ENCODE data around the gene SERPINH1.

SERPINH1 gene

DNA sequence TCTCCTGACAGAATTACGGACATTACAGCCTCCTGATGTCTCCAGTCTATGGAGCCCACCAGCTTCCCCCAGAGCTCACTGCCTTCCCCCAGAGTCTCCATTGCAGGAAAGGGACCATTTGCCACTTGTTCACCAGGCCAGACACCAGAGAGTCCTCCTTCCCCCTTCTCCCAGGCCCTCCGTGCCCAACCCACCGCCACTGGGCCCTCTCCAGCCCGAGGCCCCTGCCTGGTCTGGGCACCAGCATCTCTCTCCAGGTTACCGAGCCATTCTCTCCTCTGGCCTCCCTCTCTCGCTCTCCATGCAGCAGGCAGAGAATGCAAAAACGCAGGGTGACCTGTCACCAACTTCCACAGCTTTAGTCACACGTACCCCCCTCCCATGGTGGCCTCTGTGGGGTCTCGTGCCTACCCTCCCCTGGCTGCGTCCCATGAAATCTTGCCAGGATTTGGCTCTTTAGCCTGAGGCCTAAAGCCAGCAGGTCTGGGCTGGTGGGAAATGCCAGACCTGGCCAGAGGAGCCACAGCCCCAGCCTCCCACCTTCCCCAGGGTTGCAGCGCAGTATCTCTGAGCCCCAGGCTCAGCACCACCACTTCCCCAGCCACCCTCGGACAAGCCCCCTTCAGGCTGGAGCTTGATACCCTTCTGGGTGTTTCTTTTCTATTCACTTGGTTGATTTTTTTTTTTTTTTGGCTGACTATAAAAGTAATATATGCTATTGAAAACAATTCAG, 6.8 kb upstream of the SERPINH1 start:
- no peak for DNase-seq (ENCODE audit: low read depth in 2 of 2)

DNA sequence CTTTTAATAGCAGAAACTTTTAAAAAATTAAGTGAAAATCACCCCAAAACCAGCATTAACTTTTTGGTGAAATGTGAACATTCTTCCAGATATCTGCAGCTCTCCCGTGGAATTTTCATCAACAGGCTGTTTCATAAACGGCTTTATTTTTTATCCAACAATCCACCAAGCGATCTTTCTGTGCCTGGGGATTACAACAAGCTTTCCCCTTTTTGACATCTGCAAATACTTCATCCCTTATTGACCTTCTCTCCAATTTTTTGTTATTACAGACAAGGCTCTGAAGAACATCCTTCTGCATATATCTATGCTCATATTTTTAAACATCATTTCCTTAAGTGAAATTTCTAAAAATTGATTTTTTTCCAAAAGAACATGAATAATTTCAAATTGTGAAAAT, 5.8 kb upstream of the SERPINH1 start:
- DNase-seq (ENCODE audit: low read depth in 2 of 2): no peak

DNA sequence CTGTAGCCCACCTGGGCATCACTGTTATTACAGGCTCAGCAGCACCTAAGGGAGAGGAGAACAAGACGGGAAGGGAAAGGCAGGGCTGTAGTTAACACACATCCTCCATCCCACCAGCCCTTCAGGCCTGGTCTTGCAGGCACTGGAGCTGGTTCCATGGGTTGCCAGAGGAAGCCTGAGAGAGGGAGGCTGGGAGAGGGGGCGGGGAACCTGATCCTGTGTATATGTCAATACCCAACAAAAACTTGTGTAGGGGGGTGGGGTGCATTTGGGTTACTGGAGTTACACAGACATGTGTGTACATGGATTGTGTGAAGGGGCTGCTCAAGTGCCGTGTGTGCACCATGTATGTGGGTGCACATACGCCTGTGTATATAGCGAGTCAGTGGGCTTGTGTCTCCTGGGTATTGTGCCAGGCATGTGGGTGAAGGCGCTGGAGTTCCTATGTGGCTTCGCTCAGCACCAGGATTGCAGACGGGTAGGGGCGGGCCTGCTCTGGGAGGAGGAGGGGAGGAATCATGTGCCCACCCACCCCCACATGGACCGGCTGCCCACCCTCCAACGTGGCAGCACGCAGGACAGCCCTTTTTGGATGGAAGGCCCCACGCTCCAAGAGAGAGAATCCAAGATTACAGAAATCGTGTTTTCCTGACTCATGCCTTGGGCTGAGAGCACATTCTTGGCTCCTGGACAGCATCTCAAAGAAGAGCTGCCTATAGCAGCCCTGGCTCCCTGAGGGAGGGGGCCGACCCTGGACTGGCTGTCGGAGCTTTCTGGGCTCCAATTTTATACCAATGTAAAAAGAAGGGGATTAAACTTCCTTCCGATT, 4.2 kb upstream of the SERPINH1 start:
- DNase-seq (ENCODE audit: low read depth in 2 of 2): no peak

DNA sequence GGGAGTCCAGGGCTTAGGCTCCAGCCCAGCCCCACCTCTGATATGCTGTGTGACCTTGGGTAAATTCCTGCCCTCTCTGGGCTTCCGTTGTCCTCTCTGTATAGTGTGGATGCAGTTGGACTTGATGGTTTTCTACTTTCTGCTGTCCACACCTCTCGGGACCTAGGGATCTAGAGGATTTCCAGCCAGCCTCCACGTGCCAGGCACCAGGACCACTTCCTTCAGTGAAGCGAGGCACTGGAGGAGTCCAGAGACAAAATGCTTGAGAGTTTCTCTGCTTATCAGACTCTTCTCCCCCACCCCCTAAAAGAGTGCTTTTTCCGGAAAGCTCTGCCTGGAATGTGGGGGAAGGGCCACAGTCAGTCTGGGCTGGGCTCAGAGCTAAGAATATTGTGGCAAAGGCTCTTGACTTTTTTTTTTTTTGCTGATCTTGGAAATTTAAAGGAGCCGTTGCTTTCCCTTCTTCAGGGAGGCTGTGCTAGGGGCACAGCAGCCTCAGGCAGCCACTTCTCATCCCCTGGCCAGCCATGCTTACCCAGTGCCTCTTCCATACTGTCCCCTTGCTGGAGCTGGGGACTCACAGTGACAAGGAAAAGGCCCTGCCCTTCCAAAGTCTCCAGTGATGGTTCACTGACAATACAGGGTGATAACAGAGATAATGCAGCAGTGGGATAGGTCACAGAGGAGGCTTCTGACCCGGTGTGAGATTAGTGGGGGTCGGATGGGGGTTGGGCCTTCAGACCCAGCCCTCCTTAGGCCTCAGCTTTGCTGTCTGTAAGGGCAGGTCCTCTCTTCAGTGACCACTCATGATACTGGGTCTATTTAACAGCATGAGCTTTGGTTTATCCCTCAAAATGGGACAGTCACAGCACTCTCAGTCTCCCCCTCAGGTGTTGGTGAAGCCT, 2.9 kb upstream of the SERPINH1 start:
- no peak for DNase-seq (ENCODE audit: low read depth in 2 of 2)

DNA sequence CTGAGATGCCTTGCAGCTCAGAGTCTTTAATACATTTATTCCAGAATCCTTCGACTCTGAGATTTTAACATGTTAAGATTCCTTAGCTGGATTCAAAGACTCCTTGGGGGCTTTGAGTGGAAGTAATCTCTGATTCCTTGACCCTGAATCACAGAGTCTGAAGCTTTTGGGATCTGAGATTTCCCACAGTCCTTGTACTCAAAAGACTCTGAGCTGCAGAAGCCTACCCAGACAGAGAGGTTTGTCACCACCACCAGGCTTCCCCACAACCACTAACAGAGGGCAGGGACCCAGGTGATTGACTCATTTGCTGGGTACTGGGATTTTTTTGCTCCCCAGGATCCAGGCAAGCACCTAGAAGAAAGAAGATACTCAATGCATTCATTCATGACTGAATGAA, 1.4 kb upstream of the SERPINH1 start:
- DNase-seq (ENCODE audit: low read depth in 2 of 2): no peak

DNA sequence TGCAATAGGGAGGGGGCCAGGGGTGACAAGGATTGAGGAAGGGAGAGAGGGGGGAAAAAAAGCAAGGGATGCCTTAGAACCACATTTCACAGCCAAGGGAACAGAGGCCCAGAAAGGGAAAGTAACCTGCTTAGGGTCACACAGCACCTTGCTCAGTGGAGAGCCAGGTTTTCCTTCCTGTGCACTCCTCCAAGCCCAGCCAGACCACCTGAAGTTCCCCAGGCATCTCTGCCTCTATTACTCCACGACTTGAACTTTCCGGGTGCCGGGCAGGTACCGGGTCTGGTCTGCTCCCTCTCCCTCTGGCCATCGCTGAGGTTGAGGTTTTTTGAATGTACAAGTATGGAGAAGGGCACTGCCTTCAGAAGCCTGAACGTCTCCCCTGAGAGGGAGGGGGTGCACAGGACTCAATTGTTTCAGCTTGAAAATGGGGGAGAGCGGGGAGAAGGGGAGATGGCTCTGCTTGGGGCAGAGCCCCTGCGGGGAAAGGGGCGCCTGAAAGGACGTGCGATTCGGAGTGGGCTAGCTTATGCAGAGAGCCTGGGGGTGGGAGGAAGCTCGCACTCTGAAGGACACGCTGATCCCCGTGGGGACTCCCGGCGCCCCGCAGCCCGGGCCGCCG, 516 bp upstream of the SERPINH1 start:
- no peak for DNase-seq (ENCODE audit: low read depth in 2 of 2)

DNA sequence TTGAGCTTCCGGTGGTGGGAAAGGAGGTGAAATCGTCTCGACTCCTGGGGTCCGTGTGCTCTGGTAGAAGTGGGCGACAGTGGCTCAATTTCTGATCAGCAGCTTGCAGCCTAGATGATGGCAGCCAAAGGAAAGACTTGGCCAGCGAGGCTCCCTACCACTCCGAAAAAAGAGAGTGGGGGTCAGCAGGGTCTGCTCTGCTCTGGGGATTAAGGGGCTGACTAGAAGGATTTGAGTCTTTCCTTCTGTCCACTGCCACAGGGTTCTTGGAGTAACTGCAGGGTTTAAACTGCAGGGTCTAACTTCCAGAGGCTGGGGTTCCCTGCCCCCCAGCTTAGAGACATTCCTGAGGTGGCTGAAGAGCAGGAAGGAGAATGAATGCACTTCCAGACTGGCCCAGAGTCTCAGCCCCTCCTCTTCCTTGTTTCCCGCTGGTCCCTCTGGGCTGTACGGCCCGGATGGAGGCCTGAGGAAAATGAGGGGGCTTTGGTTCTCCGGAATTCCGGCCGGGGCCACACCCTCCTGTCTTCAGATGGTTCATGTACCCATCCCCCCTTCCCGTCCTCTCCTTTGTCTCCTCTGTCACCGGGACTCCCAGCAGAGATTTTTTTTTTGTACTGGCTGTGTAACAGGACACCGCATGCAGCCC, 907 bp downstream of the SERPINH1 start:
- no peak for DNase-seq (ENCODE audit: low read depth in 2 of 2)

DNA sequence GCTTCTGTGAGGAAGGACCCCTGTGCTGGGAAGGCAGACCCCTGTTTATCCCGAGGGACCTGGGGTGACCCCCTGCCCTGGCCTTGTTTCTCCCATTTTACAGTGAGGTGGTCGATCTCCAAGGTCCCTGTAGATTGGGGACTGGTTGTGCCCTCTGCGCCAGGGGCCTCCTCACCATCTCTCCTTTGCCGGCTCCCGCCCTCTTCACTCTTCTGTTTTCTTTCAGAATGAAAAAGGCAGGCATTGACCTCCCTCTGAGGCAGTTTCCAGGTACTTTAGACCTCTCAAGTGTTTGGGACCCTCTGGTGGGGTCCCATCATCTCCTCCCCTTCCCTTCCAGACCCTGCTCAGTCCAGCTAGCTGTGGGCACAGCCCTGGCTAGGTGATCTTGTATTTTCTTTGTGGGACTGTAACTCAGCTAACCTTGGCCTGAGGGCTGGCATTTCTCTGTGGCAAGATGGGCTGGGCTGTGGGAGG, 1.5 kb downstream of the SERPINH1 start:
- no peak for DNase-seq (ENCODE audit: low read depth in 2 of 2)

DNA sequence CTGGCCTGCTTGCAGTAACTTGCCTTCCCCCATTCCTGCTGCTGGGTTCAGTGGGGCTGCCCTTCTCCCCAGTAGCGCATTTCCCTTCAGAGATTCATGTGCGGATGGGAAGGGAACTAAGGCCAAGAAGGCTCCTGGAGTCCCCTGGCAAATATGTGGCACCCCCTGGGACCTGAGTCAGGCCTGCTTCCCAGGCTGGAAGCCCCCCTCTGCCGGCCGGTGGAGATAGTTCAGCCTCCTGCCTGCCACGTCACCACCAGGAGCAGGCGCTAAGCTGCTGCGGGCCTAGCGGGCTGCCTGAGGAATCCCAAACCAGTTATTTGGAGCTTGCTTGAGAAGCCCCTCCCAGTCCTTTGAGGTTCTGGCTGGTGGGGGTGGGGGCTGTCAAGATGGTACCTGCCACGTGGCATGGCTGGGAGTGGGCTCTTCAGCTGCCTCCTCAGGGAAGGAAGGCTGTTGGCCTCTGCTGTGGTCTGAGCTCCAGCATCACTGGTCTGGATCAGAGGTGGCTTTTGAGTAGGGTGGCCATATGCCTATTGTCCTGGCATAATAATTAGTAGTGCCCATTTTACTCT, 2.0 kb downstream of the SERPINH1 start:
- no peak for DNase-seq (ENCODE audit: low read depth in 2 of 2)

DNA sequence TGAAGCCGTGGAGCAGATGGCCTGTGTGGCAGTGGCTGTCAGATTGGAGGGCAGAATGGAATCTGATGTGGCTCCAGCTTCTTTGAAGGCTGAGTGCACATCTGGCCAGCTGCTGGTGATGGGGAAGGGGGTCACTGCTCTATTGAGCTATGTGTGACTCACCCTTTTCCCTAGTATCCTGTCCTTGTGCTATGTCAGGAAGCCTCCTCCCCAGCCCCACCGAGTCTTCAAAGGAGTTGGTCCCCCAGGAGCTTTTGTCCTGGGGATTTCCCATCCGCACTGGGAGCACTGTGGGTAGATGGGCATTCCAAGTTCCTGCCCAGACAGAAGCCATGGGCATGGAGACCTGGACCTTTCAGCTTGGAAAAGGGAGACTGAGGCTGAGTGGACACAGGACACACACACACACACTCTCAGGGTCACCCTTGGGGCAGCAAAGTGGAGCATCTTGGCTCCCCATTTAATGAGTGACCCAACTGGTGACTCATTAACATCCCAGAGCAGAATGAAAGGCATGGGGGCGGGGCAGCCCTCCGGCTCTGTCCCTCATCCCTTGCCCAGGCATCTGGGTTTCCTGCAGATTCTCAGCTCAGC, 3.3 kb downstream of the SERPINH1 start:
- no peak for DNase-seq (ENCODE audit: low read depth in 2 of 2)

DNA sequence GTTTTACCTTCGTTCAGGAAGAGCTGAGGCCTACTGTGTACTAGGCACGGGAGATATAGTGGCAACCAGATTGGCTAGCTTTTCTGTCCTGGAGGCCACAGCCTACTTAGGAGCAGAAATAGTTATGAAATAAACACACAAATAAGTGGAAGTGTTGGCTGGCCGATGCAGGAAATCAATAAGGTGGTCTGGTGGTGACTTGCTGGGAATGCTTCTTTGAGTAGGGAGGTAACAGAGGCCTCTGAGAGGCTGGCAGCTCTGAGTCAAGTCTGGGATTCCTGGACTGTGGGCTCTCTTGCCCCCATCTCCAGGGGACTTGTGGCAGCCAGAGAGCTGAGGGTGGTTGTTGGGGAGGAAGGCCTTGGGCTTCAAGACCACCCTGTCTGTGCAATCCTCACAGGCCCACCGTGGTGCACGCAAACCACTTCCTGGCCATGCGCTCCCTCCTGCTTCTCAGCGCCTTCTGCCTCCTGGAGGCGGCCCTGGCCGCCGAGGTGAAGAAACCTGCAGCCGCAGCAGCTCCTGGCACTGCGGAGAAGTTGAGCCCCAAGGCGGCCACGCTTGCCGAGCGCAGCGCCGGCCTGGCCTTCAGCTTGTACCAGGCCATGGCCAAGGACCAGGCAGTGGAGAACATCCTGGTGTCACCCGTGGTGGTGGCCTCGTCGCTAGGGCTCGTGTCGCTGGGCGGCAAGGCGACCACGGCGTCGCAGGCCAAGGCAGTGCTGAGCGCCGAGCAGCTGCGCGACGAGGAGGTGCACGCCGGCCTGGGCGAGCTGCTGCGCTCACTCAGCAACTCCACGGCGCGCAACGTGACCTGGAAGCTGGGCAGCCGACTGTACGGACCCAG, 4.1 kb downstream of the SERPINH1 start:
- no peak for DNase-seq (ENCODE audit: low read depth in 2 of 2)

DNA sequence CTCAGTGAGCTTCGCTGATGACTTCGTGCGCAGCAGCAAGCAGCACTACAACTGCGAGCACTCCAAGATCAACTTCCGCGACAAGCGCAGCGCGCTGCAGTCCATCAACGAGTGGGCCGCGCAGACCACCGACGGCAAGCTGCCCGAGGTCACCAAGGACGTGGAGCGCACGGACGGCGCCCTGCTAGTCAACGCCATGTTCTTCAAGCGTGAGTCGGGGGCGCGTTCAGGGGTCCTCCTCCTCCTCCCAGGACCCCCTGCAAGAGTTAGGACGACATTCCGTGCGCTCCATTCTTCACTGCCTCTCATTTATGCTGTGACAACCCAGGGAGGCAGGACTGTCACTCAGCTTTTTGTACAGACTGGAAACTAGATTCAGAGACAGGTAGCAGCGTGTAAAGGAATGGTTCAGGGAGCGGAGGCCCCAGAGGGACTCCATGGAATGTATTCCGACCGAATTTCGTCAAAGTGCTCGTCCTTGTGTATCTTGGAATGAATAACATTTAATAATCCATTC, 4.8 kb downstream of the SERPINH1 start:
- DNase-seq (ENCODE audit: low read depth in 2 of 2): no peak

DNA sequence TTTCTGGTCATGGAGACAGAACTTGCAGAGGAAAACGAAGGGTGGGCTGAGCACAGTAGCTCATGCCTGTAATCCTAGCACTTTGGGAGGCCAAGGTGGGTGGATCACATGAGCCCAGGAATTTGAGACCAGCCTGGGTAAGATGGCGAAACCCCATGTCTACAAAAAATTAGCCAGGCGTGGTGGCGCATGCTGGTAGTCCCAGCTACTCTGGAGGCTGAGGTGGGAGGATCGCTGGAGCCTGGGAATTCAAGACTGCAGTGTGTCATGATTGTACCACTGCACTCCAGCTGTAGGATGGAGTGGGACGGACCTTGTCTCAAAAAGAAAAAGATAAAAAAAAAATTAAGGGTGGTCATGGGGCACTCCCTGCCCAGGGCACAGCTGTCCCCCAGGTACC, 5.9 kb downstream of the SERPINH1 start:
- no peak for DNase-seq (ENCODE audit: low read depth in 2 of 2)

DNA sequence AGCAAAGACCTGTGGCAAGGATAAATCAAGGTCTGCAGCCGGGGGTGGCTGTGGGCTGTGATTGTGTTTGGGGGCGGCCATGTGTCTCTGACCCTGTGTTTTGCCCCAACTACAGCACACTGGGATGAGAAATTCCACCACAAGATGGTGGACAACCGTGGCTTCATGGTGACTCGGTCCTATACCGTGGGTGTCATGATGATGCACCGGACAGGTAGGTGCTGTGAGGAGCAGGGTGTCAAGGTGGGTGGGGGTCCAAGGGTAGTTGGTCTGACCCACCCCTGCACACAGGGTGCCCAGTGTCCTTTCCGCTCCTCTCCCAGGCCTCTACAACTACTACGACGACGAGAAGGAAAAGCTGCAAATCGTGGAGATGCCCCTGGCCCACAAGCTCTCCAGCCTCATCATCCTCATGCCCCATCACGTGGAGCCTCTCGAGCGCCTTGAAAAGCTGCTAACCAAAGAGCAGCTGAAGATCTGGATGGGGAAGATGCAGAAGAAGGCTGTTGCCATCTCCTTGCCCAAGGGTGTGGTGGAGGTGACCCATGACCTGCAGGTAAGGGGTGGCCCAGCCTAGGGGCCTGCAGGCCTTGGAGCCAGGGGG, 6.7 kb downstream of the SERPINH1 start:
- DNase-seq (ENCODE audit: low read depth in 2 of 2): no peak

DNA sequence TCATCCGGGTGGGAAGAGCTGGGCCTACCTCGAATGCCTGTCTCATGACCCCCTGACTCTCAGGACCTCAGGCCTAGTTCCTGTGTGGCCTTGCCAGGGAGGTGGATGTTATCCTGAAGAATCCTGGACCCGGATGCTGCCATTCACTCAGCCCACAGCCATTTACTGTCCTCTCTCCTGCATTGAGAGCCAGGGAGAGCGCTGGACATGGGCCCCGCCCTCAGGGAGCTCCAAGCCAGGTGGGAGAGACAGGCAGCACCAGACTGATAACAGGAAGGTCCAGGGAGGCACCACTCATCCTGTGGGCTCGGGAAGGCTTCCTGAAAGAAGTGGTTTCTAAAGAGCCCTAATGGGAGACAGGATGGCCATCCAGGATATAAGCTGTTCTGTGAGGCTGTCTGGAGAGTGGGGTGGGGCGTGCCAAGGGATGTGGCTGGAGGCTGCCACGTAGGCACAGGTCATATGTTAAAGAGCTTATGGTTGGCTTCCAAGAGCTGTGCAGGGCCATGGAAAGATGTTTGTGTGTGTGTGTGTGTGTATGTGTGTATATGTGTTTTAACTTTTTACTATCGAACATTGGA, 8.6 kb downstream of the SERPINH1 start:
- DNase-seq (ENCODE audit: low read depth in 2 of 2): no peak

DNA sequence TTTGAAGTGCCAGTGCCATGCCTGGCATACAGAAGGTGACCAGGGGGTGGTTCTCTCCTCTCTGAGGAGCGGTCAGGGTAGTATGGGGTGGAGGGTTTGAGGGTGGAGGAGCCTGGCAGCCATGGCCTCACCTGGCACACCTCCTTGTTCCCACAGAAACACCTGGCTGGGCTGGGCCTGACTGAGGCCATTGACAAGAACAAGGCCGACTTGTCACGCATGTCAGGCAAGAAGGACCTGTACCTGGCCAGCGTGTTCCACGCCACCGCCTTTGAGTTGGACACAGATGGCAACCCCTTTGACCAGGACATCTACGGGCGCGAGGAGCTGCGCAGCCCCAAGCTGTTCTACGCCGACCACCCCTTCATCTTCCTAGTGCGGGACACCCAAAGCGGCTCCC, 9.6 kb downstream of the SERPINH1 start:
- DNase-seq (ENCODE audit: low read depth in 2 of 2): no peak

DNA sequence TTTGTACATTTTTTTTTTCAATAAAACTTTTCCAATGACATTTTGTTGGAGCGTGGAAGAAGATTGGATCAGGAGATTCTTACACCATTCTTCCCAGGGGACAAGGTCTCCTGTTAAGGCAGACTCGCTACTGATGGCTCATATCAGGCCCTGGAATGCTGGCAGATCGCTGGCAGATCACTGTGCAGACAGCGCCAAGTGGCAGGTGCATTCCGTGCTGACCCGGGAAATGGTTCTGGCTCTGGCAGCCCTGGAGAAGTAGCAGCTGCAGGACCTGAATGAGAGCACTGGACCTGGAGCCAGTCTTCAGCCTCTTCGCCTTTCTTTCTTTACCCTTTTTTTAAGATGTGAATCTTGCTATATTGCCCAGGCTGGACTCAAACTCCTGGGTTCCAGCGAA, 10.7 kb downstream of the SERPINH1 start:
- DNase-seq (ENCODE audit: low read depth in 2 of 2): no peak

Data from activated CD4-positive, alpha-beta T cell treated with anti-CD3 and anti-CD28 coated beads for 24 hours (primary cell).